Left lobe of liver (tissue), 2 donors: ENCODE data around the gene SLCO2A1. TPM values are rescaled to one million over a fixed set of nuclear protein-coding genes. Genes with fewer than 3 reads are reported as not detected.
A peak's percentile ranks its signal among the peaks of the same experiment; 100 is the strongest.

Source experiments
- ATAC-seq: fragments of 200-7000 bp; cut with Tn5 transposase; one replicate; pipeline ENCODE4 v1.9.1; 2020; ENCODE audit warnings: mild to moderate bottlenecking, moderate library complexity
- DNase-seq: peaks from one replicate; pipeline ENCODE4 v3.0.0-alpha.2; 2020; ENCODE audit warnings: low spot score
- total RNA-seq: library from RNA; stranded (reverse); gene quantifications from one replicate; pipeline ENCODE4 v1.2.1, GENCODE V29; 2021
- donor health status: DM: no; HTN: no; CAD: no; lungs with moderate emphysema.
- donor health status: DM: no; HTN: yes; CAD: no.

The SLCO2A1 gene
- total RNA-seq, 1 donor from 2014 or later = 7.4 TPM

DNA sequence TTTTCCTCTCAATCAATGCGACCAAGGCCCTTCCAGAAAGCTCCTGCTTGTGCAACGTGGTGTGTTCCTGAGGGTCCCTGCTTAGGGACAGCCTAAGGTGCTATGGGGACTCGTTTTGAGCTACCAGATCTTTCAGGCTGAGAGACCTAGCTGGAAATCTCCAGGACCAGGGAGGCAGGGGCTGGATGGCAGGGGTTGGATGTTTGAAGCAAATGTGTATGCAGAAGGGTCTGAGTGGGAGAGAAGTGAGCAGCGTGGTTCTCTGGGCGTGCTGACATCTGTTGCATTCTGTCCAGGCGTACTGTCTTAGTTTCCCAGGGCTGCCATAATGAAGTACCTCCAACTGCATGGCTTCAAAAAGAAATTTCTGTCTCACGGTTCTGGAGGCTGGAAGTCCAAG, 31.7 kb upstream of the SLCO2A1 start:
- ATAC-seq (no peak), DNase-seq (peak; percentile 11)

DNA sequence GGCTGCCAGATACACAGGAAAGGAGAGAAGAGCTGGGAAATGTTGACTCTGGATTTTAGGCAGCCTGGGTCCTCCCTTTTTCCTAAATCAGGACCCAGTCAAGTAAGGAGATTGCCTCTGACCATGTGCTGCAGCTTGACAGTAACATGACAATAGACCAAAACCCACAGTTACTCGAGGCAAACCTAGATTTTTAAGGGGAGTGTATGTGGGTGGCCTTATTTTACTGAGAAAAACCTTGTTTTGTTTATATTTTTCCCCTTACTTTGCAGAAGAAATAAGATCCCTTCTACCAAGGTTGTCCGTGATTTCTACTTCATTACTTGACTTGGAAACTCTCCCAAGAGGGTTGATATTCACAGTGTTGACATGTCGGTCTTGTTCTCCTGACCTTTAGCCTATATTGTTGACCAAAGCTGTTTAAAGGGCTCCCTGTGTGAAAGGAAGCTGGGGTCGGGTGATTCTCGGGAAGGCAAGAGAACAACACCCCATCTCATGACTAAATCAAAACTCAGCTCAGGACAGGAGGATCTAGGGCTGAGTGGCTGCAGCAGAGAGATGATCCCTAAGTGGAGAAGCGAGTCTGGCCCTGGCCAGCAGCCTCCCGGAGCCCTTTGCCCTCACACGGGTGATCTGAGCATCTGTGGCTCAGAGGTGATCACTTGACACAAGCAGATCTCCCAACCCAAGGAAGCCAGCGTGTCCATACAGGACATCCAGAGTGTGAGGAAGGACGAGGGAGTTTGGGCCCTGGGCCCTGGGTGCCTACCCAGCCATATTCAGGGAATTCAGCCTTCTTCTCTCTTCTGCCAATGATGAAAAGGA, 31.0 kb upstream of the SLCO2A1 start:
- ATAC-seq = peak; percentile 49
- DNase-seq = peak; percentile 39

DNA sequence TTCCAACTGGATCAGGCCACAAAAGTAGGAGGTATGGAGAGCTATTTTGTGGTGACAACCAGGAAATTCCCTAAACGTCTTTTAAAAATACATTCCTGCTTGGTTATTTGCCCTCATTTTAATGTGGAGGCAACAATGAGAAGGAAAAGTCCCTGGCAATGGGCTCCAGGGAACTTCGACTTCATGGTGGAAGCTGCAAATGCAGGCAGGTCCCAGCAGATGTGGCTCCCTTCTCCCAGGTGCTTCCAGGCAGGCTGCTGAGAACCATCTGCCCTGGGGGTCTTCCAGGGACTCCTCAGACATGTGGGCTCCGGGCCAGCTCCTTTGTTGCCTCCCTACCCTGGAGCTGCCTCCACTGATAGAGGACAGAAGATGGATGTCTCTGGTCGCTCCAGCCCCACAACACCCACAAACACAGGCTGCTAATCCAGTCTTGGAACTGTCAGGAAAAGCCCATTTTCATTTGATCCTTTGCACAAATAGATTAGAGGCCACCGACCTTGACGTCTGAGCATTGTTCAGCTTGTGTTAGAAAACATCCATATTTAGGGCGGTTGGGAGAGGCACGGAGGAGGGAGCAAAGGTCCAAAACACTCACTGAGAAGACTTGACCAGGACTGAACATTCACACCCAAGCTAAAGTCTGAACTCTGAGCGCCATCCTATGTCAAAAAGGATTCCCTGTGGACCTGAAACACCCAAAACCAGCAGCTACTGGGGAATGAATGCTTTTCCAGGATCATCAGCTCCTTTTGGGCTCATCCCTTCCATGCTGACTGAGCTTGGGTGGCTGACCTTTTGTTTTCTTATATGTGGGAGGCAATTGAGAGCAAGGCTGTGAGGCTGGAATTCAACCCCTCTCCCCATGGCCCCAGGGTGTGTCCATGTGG, 30.2 kb upstream of the SLCO2A1 start:
- ATAC-seq (peak; percentile 11), DNase-seq (peak; percentile 42)

DNA sequence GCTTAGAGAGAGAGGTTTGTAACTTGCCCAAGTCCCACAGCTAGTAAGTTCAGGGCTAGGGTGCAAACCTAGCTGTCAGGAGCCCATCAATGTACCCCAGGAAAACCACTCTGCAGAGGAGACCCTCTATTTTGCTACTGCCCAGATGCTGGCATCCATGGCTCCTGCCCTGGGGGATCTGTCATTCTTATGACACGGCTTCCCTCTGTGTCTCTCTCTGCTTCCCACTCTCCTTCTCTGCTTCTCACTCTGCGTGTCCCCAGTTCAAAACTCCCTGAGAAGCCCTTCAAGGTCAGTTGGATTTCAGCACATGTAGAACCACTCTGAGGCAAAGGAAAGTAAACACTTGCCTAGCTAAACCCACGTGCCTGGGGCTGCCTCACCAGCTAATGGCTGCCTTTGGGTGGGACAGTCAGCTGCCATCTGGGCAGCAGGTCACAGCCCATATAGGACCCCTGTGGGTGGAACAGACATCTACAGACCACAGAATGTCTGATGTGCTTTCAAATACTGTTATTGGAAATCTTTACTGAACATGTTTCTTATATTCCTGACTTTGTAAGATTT, 29.4 kb upstream of the SLCO2A1 start:
- peak; percentile 26 for DNase-seq
- ATAC-seq = no peak

DNA sequence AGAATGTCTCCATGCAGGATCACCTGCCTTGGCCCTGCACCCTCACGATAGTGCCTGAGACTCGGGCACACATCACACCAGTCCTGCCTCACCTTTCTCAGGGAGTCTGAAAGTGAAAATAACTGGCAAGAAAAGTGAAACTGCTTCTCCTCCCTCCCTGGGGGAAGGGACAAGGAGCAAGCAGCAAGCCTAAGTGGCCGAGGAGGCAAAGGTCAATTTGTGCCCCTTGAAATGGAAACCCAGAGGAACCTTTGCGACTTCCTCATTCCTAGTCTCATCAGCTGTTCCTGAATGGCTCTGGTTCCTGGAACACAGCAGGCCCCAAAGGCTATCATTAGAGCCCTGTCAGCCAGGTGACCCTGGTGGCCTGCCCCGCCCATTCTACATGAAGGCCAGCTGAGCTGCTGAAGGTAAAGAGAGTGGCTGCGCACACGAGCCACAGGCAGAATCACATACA, 28.0 kb upstream of the SLCO2A1 start:
- peak; percentile 39 for DNase-seq
- peak; percentile 24 for ATAC-seq

DNA sequence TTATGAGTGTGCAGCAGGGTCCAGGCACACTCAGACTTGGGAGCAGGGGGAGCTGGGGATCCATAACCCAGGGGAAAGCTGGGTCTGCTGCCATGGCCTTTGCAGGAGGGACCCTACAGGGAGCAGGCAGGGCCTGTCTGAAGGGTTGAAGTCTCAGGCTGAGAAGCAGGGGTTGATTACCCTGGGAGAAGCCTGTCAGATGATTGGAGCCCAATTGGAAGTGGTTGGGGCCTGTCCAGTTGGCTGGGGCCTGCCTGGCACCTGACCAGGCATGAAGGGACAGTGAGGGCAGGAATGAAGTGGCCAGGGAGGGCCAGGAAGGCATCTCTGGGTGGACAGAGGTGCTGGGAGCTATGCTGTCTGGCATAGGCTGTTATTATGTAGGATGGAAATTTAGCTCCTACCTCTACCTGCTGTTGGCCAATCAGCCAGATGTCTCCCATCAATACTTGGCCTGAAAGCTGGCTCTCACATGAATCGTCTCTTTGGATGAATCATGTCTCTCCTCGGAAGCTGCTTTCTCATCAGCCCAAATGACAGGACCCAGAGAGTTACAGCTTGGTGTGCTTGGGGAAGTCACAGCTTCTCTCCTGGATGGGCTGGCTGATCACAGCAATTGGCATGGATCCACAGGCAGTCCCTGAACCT, 27.4 kb upstream of the SLCO2A1 start:
- peak; percentile 38 for DNase-seq
- ATAC-seq = no peak

DNA sequence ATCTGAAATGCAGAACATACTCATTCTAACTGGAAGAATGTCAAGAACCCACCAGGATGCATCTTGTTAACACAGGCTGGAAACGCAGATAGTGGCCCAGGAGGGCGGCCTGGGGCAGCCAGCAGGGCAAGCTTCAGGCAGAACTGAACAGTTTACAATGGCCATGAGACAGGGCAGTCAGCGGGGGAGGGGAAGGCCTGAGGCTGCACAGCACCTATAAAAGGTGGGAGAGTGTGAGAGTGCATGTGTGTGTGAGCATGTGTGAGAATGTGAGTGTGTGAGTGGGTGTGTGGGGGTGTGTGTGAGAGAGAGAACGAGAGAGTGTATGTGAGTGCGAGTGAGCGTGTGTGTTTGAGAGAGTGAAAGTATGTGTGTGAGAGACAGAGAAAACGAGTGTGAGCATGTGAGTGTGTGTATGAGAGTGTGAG, 26.8 kb upstream of the SLCO2A1 start:
- DNase-seq (peak; percentile 22), ATAC-seq (no peak)

DNA sequence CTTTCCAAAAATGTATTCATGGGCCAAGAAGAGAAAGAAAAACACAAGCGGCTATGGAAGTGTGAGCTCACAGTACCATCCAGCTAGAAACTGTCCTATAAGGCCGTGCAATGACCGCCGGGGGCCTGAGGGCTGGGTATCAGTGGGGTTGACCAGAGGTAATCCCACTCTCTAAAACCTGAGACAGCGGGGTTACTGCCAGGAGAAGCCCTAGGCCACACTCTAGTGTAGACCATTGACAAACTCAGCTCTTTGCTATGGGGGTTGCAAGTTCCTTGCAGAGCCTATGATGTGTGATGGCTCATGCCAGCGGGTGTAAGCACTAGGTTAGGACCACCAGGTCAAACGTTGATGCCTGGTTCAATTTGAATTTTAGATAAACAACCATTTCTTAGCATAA, 25.9 kb upstream of the SLCO2A1 start:
- ATAC-seq (no peak), DNase-seq (peak; percentile 24)

DNA sequence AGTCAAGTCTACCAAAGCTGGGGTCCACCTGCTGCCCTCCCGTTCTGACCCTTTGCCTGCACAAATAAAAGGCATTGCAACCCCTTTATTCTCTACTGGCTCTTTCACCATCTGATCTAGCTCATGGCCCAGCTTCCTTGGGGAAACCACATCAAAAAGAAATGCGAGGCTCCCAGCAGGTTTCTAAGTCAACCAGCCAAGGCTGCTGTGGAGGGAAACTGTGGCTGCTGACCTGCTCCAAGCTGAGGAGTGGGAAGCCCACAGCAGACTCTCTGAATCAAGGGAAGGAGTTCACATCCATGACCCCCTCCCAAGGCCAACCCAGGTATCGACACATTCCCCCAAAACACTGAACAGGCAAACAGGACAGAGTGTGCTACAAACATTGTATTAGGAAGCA, 25.2 kb upstream of the SLCO2A1 start:
- ATAC-seq = no peak
- no peak for DNase-seq

DNA sequence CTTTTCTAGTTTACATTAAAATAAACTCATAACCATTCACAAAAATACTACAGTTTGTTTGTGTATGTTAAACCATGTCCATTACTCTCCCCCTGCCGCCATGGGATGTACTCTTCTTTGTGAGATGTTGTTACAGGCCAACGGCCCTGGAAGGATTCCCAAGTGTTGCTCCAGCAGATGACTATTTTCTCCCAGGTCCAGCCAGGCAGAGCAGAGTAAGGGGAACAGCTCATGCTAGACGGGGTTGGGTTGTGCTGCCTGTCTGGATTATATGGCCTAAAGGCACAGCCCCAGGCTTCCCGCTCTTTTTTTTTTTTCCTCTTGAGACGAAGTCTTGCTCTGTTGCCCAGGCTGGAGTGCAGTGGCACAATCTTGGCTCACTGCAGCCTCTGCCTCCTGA, 24.5 kb upstream of the SLCO2A1 start:
- DNase-seq (no peak), ATAC-seq (no peak)

DNA sequence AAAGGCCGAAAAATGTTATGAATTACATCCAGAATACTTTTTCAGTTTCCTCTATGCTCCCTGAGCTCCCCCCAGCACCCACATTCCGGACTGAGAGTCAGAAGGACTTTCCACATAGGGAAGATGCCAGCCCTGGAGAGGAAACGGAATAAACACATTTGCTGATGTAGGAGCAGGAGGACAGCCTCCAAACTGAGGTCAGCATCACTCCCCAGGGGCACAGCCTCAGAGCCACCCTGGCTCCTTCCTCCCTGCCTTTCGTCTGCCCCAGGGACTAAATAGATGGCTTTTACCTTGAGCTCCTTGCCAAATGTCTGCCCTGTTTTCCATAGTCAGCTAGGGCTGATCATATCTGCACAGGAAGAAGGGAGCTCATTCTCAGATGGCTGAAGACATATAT, 22.6 kb upstream of the SLCO2A1 start:
- no peak for ATAC-seq
- DNase-seq = no peak

DNA sequence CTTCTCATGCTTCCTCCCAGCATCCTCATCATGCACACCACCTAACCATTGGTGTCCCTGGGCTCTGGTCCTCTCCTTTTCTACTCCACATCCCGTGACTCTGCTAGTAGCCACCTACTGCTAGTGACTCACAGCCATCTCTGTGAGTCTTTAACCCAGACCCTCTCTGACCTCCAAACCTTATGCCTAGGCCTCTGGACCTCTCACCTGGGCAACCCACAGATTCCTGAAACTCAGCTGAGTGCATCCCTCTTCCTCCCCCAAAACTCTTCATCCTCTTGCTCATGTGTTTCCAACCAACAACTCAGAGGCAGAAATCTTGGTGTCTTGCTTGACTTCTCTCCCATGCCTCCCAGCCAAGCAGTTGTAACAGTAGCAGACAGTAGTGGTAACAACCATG, 20.0 kb upstream of the SLCO2A1 start:
- no peak for DNase-seq
- no peak for ATAC-seq

DNA sequence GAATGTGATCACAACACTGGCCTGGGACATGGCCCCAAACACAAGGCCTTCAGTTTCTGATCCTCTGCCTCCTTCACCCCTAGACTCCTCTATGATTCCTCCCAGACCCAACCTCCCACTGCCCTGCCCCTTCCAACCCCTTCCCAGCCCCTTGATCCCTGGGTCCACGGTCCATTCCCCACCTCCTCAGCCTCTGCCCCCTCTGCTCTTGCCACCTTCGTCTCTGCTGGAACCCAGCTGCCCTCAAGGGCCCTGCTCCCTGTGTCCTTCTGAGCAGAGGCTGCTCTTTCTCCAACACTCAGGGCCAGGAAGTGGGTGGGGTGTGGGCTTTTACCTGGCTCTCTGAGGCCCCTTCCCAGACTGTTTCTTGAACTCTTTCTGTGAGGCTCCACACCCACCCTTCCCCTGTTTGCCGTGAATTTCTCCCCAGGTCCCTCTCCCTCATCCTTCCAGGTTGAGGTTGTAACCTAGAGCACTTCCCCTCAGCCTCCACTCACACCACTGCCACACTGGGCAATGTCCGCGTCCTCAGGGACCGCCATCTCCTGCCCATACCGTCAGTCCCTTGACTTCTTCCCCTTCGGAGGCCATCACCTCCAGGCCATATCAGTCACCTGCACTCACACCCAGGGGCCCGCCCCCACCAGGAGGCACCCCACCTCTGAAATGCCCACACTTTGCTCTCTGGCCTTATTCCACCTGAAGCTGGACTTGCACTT, 18.7 kb upstream of the SLCO2A1 start:
- no peak for ATAC-seq
- no peak for DNase-seq

DNA sequence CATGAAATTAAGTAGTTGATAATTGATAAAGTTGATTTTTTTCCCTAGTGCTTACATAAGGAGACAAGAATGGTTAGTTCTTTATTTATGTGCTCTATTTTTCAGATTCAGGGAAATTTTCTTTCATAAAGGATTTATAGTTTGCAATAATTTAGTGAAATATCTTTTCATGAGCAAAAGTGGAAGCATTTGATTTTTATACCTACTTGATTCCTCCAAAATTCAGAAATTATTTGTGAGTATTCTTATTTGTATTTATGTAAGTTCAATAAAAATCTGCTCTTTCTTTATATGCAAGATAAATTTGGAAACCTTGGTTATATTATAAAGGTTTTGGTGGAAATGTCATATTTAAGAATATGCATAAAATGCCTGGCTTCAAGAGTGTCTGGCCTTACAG, 14.7 kb upstream of the SLCO2A1 start:
- ATAC-seq = no peak
- no peak for DNase-seq

DNA sequence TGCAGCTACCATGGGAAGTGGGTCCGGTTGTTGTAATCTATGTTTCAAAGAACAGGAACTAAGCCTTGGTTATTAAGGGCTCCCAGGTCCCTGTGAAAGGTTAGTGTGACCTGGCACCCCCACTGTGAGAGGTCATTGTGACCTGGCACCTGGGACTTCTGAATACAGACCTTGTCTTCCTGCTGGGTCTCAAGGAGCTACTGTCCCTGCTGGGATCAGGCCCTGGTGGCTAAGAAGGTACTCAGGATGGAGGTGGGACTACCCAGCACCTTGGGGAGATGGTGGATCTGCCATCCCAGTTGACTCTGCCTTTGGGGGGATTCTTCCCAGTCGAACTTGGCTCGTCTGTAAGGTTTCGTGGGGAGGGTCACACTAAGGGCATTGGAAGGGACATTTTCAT, 10.3 kb upstream of the SLCO2A1 start:
- ATAC-seq = no peak
- no peak for DNase-seq

DNA sequence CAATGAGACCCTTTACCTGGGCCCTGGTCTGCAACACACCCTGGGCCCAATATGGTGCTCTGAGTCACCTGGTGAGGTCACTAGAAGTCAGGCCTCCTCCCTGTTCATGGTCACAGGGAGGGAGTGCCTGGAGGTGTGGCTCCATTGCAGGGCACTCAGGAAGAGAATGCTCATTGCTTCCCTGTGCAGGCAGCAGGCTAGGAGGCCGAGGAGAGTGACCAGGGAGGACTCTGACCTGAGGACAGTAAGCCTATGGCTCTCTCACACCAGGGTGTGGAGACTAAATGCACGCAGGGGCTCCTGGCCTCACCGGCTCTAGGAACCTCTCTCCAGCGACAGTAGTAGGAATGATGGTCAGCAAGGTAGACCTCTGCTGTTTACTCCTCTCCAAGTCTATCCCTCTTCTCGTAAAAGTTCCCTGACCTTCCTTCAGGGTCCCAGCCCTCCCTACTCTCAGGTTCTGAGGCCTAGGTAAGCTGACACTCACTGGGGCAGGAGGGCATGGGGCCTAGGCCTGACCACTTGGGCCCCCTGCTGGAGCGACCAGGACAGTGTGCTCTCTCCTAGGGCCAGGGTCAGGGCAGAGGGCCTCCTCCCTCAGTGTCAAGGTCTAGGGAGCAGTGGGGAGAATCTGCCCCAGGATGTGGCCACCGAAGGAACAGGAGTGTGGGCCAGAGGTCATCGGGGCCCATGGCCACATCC, 9.6 kb upstream of the SLCO2A1 start:
- no peak for DNase-seq
- peak; percentile 82 for ATAC-seq

DNA sequence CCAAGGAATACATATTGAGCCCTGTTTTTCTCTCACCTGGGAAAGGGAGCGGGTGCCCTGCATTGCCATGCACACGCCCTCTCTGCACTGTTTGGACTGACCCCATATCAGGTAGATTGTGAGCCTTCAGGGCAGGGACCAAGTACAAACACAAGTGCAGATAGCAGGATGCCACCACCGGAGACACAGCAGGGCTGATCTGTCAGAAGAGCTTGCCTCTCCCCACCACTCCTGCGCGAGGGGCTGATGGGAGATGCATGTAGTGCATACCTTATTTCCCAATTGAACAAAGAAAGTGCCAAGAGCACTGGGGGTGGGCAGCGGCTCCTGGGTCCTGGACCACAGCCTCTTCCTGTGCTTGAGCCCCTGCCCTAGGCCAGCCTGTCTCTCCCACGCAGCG, 9.0 kb upstream of the SLCO2A1 start:
- ATAC-seq = no peak
- no peak for DNase-seq

DNA sequence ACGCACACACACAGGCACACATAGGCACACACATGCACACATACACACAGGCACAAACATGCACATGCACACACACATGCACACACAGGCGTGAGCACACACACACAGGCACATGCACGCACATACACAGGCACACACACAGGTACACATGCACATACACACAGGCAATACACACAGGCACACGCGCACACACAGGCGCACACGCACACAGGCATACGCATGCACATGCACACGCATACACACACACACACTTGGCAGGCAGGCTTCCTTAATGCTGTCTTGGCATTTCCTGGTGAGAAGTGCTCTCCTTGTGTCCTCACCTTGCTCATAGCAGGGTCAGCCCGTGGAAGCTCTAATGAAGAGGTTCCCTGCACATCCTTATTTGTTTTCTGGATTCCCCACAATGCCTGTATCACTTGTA, 8.4 kb upstream of the SLCO2A1 start:
- DNase-seq = no peak
- no peak for ATAC-seq

DNA sequence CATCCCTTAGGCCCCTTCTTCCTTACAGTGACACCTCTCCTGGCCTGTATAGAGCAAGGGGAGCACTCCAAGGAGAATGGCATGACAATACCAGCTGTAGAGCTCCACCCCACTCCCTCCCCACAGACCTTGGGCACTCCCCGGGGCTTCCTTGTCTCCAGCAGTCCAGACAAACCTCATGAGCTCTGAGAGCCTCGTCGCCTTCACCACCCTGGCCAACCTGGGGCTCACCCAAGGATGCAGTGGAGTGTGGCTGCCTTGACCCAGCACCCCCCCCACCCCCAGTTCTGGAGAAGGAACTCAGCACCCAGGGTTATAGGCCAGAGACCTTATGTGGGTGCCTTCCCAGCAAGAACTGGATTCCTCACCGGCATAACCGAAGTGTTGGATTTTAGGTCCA, 7.4 kb upstream of the SLCO2A1 start:
- DNase-seq (no peak), ATAC-seq (no peak)

DNA sequence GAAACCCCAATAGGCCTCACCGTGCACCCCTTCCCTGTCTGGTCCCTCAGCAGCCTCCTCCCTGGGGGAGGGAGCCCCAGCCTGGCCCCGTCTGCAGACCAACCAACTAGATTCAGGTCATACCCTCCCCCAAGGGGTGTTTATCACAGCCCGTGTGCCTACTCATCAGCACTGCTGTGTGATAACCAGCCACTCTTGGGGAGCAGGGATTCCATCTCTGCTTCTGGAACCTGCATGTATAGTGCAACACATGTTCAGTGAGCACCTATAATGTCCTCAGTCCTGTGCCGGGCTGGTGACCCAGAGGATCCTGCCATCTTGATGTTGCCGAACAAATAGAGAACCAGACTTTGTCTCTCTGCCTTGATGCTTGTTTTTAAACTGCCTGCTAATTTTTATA, 6.6 kb upstream of the SLCO2A1 start:
- DNase-seq (no peak), ATAC-seq (no peak)
